Tibial nerve (tissue), 4 donors: ENCODE data around the gene CUX1. TPM values are rescaled to one million over a fixed set of nuclear protein-coding genes. Genes with fewer than 3 reads are reported as not detected.

Source experiments
- DNase-seq, 2 donors: peaks; one replicate each; pipeline ENCODE4 v3.0.0-alpha.2; 2019; ENCODE audit warnings: low spot score in 2 of 2
- H3K27ac ChIP-seq, 4 donors: fragments of 200-600 bp; sonication (generic) in 3 of 4; one replicate each; pipeline ENCODE4 v1.5.1; 2017 to 2019; ENCODE audit warnings: mild to moderate bottlenecking in 1 of 4
- H3K27me3 ChIP-seq, 2 donors: fragments of 200-600 bp; sonication (generic) in 1 of 2; one replicate each; pipeline versions ENCODE4 v1.5.1 to v1.6.0; 2017 to 2019
- H3K36me3 ChIP-seq, 3 donors: fragments of 200-600 bp; sonication (generic); one replicate each; pipeline ENCODE4 v1.5.1; 2018 to 2019
- H3K4me1 ChIP-seq, 4 donors: fragments of 200-600 bp; sonication (generic) in 3 of 4; one replicate each; pipeline ENCODE4 v1.5.1; 2017 to 2019
- H3K4me3 ChIP-seq, 4 donors: fragments of 200-600 bp; sonication (generic) in 3 of 4; one replicate each; pipeline ENCODE4 v1.5.1; 2017 to 2019; ENCODE audit warnings: mild to moderate bottlenecking in 1 of 4, moderate library complexity in 1 of 4
- H3K9me3 ChIP-seq, 4 donors: fragments of 200-600 bp; sonication (generic) in 3 of 4; one replicate each; pipeline ENCODE4 v1.5.1; 2017 to 2019
- CTCF ChIP-seq, 5 experiments: fragments of 200-600 bp in 3 of 5; fragments of 450-650 bp in 2 of 5; sonication (generic) in 3 of 5; IDR thresholded peaks; one replicate each; pipeline ENCODE4 v1.5.1; 2016 to 2019; ENCODE audit warnings: antibody characterized with exemption in 5 of 5, mild to moderate bottlenecking in 3 of 5, moderate library complexity in 2 of 5
- EP300 ChIP-seq, 2 donors: sonication (generic); formaldehyde crosslinking; IDR thresholded peaks; one replicate each; pipeline ENCODE4 v1.6.1; 2017; ENCODE audit warnings: antibody characterized with exemption in 2 of 2, mild to moderate bottlenecking in 1 of 2
- POLR2A ChIP-seq, 2 donors: fragments of 450-650 bp; IDR thresholded peaks; one replicate each; pipeline ENCODE4 v1.6.1; 2017; ENCODE audit warnings: antibody characterized with exemption in 2 of 2, mild to moderate bottlenecking in 2 of 2, moderate library complexity in 2 of 2
- WGBS, 2 donors: methylation state at CpG; one replicate each; pipeline ENCODE4 v1.1.5; 2018; 5-methylcytosine and 5-hydroxymethylcytosine counted together
- total RNA-seq, 4 donors: library from RNA; depleted of rRNA; stranded (reverse); fragments of >200 nt; gene quantifications; one replicate each; pipeline ENCODE4 v1.1.0, GENCODE V29; 2016

The CUX1 gene
- total RNA-seq, 4 donors from 2014 or later, result 74.5 to 104 (median 84.3) TPM

GRCh38 chr7:101975046-101975445 lies 157.6 kb downstream of the CUX1 start:
- H3K36me3 ChIP-seq, result no peaks in the 10 kb centered on the region
- WGBS, 2 donors, result 93 to 95% methylated on average over 7 of the region's 7 CpGs
- H3K4me3 ChIP-seq, result no peak overlapping the region
- no peak overlapping the region for H3K27ac ChIP-seq
- DNase-seq, result no peak
- H3K27me3 ChIP-seq, result no peaks in the 10 kb centered on the region
- no peaks in the 10 kb centered on the region for H3K9me3 ChIP-seq
- H3K4me1 ChIP-seq, result no peaks in the 10 kb centered on the region
- TF ChIP-seq CTCF (IDR thresholded peaks at IDR 0.05) (no peak), POLR2A (IDR thresholded peaks at IDR 0.05) (no peak), EP300 (IDR thresholded peaks at IDR 0.05) (no peak)

- no peak overlapping the region for H3K4me3 ChIP-seq
- 64 to 69% methylated on average over 5 of the region's 5 CpGs for WGBS, 2 donors
- no peaks in the 10 kb centered on the region for H3K4me1 ChIP-seq
- no peaks in the 10 kb centered on the region for H3K9me3 ChIP-seq
- H3K27ac ChIP-seq, result no peak overlapping the region
- H3K27me3 ChIP-seq, result no peaks in the 10 kb centered on the region
- DNase-seq, result no peak
- no peaks in the 10 kb centered on the region for H3K36me3 ChIP-seq
- TF ChIP-seq EP300 (IDR thresholded peaks at IDR 0.05) (no peak), CTCF (IDR thresholded peaks at IDR 0.05) (no peak), POLR2A (IDR thresholded peaks at IDR 0.05) (no peak)
Measured at GRCh38 chr7:101976411-101976810, 159.0 kb downstream of the CUX1 start.

- Histone ChIP-seq H3K9me3 (no peaks in the 10 kb centered on the region), H3K36me3 (no peaks in the 10 kb centered on the region), H3K27ac (no peak overlapping the region), H3K4me3 (no peak overlapping the region), H3K27me3 (no peaks in the 10 kb centered on the region), H3K4me1 (no peaks in the 10 kb centered on the region)
- no peak for DNase-seq
- TF ChIP-seq POLR2A (IDR thresholded peaks at IDR 0.05) (no peak), CTCF (IDR thresholded peaks at IDR 0.05) (no peak)
- 97 to 100% methylated on average over 4 of the region's 4 CpGs for WGBS, 2 donors
Measured at GRCh38 chr7:101977249-101977648, 159.8 kb downstream of the CUX1 start.

GRCh38 chr7:101978683-101979082 lies 161.3 kb downstream of the CUX1 start:
- H3K4me3 ChIP-seq, result no peak overlapping the region
- no peaks in the 10 kb centered on the region for H3K4me1 ChIP-seq
- no peak overlapping the region for H3K27ac ChIP-seq
- WGBS, 2 donors, result 91 to 93% methylated on average over 10 of the region's 10 CpGs
- no peak for DNase-seq
- no peaks in the 10 kb centered on the region for H3K36me3 ChIP-seq
- no peaks in the 10 kb centered on the region for H3K27me3 ChIP-seq
- no peaks in the 10 kb centered on the region for H3K9me3 ChIP-seq
- TF ChIP-seq EP300 (IDR thresholded peaks at IDR 0.05) (no peak), POLR2A (IDR thresholded peaks at IDR 0.05) (no peak), CTCF (IDR thresholded peaks at IDR 0.05) (no peak)

GRCh38 chr7:101983147-101983811 lies 165.9 kb downstream of the CUX1 start:
- Histone ChIP-seq H3K9me3 (no peaks in the 10 kb centered on the region), H3K36me3 (peaks cover 0 to 11% (median 0%) of the 10 kb centered on the region in 3 donors), H3K27me3 (no peaks in the 10 kb centered on the region), H3K4me1 (no peaks in the 10 kb centered on the region), H3K4me3 (no peak overlapping the region), H3K27ac (no peak overlapping the region)
- WGBS, 2 donors, result 93 to 96% methylated on average over 4 of the region's 4 CpGs
- DNase-seq, result no peak
- TF ChIP-seq EP300 (IDR thresholded peaks at IDR 0.05) (no peak), CTCF (IDR thresholded peaks at IDR 0.05) (no peak), POLR2A (IDR thresholded peaks at IDR 0.05) (no peak)
